ENCODE measurements around the gene TRIM41.
"Not testable (repeated sequence)": the region's sequence is repeated elsewhere in the genome, so short reads cannot be mapped to it uniquely, and the experiment has no call there.

The TRIM41 gene

DNA sequence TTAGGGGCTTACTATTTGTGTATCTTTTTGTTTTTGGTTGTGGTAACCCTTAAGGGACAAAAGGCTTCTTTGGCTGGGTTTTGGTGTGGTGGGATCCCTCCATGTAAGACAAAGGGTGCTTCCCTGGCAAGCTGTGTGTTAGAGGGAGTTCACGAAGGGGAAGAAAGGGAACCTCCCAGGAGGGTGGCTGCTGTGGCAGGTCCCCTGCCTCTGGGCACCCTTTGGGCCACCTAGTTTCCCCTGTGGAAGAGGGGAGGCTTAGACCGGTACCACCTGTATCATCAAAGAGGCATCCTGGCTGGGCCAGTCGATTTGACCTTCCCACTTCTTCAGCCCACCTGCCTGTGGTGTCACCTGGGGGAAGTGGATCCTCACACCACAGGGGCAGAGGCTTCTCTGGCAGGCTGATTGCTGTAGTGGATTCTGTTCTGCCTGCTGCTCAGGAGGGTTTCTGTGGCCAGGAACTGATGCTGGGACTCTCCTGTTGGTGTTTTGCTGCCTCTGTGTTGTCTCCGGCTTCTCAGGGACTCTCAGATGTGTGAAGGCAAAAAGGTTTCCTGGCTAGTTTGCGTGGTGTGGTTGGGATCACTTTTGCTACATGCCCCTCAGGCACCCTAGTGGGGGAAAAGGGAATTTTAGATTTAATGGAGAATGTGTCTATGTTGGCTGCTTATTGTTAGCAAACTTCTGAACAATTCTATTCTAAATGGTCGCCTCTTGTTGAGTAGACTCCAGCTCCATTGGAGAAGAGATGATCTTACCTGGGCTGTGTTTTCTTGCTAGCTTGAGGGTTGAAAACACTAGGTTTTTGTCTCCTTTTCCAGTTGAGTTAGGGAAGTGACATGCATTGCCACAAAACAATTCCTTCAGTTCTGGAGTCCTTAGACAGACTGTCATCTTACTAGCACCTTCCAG is 61.0 kb downstream of the TRIM41 start:
- not testable (repeated sequence) for DNase-seq (ENCODE audit: low read depth in 2 of 2)

Measured in stimulated activated CD8-positive, alpha-beta memory T cell treated with anti-CD3 and anti-CD28 coated beads, Interleukin-15, amount 100 ng/mL, for 48 hours (primary cell).